Astrocyte of the spinal cord (primary cell): ENCODE data around the gene WDR45.

ENCODE experiments used
- DNase-seq: peaks from one replicate; pipeline ENCODE4 v3.0.0; 2011; ENCODE audit warnings: low read depth, low spot score
- H3K4me3 ChIP-seq: 2 replicates; pipeline ENCODE4 v1.5.1; 2011; ENCODE audit warnings: low read depth, mild to moderate bottlenecking, low read length, moderate library complexity
- in situ Hi-C: cut with HindIII; loops from 2 replicates; pipeline ENCODE4 v1.10.0; 2017; ENCODE audit warnings: low sequenced_read_pairs
- TF ChIP-seq, protein P1 (sequence below): IDR thresholded peaks from 2 replicates; pipeline ENCODE4 v1.5.1; 2012; ENCODE audit warnings: low read depth, mild to moderate bottlenecking, low read length, inconsistent platforms

WDR45 gene

DNA sequence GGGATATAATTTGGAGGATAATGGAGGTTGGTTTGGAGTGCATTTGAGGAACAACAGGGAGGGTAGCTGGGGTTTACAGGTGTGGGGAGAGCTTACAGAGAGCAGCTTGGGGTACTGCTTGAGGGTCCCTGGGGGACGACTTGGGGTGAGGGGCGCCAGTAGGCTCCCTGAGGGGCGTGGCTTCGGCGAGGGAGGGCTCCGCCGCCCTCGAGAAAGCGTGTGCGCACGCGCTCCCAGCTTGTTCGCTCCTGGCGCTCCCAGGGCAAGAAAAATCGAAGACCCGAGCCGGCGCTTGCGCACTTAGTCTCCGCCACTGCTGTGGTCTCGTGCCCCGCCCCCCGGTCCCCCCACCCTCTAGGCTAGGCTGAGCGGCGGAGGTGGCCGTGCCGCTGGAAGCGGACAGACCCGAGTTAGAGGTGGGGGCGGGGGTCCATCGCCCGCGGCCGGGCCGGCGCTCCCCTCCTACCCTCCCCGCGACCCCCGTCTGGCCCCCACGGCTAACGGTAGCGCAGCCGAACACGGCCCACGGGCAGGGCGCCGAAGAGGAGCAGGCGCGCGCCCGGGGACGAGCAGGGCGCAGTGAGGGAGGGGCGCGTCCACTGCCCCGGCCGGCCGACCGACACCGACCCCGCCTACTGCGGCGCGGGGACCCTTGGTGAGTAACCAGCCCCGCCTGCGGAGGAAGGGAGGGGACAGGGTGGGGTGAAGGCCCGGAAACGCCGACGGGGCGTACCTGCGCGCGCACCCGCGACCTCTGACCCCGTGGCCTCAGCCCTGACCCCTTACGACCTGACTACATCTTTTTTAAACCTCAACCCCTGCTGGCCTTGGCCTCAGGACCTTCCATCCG, 26.2 kb downstream of the WDR45 start:
- TF ChIP-seq, protein P1, sequence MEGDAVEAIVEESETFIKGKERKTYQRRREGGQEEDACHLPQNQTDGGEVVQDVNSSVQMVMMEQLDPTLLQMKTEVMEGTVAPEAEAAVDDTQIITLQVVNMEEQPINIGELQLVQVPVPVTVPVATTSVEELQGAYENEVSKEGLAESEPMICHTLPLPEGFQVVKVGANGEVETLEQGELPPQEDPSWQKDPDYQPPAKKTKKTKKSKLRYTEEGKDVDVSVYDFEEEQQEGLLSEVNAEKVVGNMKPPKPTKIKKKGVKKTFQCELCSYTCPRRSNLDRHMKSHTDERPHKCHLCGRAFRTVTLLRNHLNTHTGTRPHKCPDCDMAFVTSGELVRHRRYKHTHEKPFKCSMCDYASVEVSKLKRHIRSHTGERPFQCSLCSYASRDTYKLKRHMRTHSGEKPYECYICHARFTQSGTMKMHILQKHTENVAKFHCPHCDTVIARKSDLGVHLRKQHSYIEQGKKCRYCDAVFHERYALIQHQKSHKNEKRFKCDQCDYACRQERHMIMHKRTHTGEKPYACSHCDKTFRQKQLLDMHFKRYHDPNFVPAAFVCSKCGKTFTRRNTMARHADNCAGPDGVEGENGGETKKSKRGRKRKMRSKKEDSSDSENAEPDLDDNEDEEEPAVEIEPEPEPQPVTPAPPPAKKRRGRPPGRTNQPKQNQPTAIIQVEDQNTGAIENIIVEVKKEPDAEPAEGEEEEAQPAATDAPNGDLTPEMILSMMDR = no peak
- H3K4me3 ChIP-seq = peak overlapping the region; percentile 45
- peak; percentile 48 for DNase-seq
- in situ Hi-C loops = no loop called here

DNA sequence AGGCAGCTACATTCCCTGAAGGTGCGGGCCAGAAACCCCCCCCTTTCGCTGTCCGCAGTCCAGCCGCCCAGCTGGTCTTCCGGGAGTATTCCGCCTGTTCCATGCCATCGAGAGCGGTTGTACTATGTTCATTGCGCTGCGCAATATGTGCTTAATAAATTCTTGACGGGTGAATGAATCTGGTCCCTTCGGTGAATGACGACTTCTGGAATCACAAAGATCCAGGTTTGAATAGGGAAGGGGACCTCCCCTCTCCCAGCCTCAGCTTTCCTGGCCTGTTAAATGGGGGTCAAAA, 35.8 kb downstream of the WDR45 start:
- in situ Hi-C loops = no loop called here

DNA sequence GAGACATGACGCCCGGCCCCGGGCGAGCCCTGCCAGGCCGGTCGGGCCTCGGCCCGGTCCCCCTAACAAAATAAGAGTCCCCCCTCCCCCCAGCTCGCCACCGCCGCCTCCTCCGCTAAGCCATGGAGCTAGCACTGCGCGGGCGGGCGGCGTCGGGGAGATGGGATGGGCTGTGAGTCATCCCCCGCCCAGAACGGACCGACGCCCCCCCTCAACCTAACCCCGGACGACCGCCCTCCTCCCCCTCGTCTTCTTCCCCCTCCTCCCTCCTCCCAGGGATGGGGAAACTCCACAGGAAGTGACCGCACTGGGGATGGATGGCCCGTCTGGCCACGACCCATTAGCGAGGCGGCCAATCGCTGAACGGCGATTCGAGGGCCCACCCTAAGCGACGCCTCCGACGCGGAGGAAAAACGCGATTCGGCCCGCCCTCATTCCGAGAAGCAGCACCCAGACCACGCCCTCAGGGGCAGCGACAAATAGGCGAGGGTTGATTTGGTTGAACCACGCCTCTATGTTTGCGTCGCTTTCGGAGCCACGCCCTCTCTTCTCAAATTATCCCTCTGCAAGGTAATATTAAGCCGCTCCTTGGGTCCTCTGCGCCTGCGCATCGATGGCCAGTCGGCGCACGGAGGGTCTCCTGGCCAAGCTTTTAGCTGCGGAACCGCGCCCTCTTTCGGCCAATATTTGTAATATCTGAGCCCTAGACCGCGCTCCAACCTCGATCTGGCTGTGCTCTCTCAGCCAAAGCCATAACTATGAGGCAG, 36.3 kb downstream of the WDR45 start, which contains the start of gene TFE3:
TSS of gene TFE3 (minus strand) at position 138 of the 767 bp plus-strand sequence. CDS start at position 7, 131 bp downstream.
- in situ Hi-C loops = no loop called here
- peak; percentile 99 for DNase-seq
- peak within 1 kb of the TSS; percentile 68 for H3K4me3 ChIP-seq
- TF ChIP-seq, protein P1 = peak; percentile 65

More for the DNA sequence above, 35.8 kb downstream of the WDR45 start:
- DNase-seq = no peak
- TF ChIP-seq, protein P1 = no peak
- peak overlapping the region; percentile 26 for H3K4me3 ChIP-seq

DNA sequence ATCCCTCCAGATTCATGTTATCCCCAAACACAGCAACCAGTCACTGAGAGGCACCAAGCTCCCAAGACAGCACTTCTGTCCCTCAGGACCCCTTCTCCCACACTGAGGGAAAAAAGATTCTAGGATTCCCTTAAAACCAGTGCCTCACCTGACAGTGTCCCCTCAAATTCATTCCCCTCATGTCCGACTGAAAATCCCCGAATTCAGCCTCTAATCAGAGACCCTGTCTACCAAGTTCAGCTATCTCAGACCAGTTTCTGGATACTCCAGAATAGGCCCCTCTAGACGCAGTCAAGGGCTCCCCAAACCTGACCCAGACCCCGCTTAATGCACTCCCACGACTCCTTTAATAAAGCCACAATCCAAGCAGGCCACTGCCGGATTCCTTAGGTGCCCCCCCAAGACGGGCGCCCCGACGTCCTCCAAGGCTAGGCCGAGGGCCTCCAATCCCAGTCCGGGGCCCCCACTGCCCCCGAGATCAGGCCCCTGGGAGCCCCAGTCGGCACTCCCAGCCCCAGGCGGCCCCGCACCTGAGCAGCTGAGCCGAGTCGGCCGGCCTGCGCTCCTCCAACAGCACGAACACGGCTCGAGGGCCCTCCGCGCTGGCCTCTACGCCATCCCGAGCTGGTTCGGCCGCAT, 37.0 kb downstream of the WDR45 start:
- H3K4me3 ChIP-seq = peak overlapping the region; percentile 68
- DNase-seq = no peak
- TF ChIP-seq, protein P1 = no peak
- in situ Hi-C loops = no loop called here

DNA sequence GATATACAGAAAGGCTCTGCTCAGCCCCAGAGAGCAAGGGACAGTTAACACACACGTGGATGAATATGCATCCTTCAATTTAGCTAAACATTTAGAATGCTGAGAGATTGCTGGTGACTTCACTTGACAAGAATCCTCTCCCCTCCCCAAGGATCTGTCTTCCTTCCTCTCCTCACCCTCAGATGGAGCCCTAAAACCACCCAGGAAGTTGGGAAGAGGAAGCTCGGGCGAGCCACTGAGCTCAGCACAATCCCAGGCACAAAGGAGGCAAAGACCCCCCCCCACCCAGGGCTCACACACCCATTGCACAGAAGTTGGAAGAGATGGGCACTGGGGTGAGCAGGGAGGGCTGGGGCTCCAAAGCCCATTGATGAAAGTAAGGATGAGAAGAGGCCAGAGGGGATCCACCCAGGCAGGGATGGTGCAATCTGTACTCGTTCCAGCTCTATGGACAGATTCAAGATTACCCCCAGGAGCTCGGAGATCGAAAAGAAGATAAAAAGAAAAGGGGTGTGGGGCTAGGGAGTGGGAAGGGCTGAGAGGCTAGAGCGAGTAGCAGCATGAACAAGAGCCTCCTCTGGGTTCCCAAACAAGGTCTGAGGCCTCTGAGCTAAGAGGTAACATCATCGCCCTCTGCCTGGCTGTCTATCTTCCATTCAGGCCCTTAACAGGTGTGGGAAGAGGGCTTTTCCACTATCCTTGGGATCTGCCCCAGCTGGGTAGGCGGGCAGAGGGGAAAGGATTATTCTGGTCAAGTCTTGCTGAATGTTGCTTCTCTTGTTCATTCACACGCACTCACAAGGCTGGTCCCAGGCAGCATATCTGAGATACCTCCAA, 37.7 kb downstream of the WDR45 start:
- in situ Hi-C loops = no loop called here
- H3K4me3 ChIP-seq = peak overlapping the region; percentile 68
- TF ChIP-seq, protein P1 = no peak
- DNase-seq = peak; percentile 30
